H1 (cell line): ENCODE data around the gene IFT122.

ENCODE experiments used
- ATF3 ChIP-seq: IDR thresholded peaks from 2 replicates; pipeline ENCODE4 v1.6.1; 2011; ENCODE audit warnings: low read depth, mild to moderate bottlenecking, low read length; ENCODE audit not compliant: insufficient read depth
- EGR1 ChIP-seq: IDR thresholded peaks from 2 replicates; pipeline ENCODE4 v1.6.1; 2011; ENCODE audit warnings: low read depth, low read length, borderline replicate concordance
- HDAC2 ChIP-seq, 2 experiments: fragments of 300-600 bp in 1 of 2; sonication (generic) in 1 of 2; IDR thresholded peaks; 2 replicates each; pipeline ENCODE4 v1.6.1; 2011 to 2012; ENCODE audit warnings: low read depth in 2 of 2, low read length in 2 of 2, mild to moderate bottlenecking in 2 of 2, moderate library complexity in 2 of 2, borderline replicate concordance in 1 of 2, inconsistent platforms in 1 of 2
- RBBP5 ChIP-seq: IDR thresholded peaks from 2 replicates; pipeline ENCODE4 v1.7.1; 2012; ENCODE audit warnings: low read depth, mild to moderate bottlenecking, inconsistent platforms, low read length, moderate library complexity, borderline replicate concordance
- RFX5 ChIP-seq: IDR thresholded peaks from 2 replicates; pipeline ENCODE4 v1.6.1; 2011; ENCODE audit warnings: low read depth, low read length, improper control_type of control experiment, borderline replicate concordance
- TF ChIP-seq, protein P1 (sequence below), 3 experiments: IDR thresholded peaks; 1 replicate in 2 of 3; 2 replicates in 1 of 3; pipeline versions ENCODE4 v1.5.1 to v1.6.1; 2011; ENCODE audit warnings: low read length in 3 of 3, mild to moderate bottlenecking in 3 of 3, inconsistent platforms in 2 of 3, low read depth in 1 of 3, moderate library complexity in 1 of 3; ENCODE audit not compliant: insufficient read depth in 1 of 3; ENCODE audit errors: control extremely low read depth in 1 of 3

DNA sequence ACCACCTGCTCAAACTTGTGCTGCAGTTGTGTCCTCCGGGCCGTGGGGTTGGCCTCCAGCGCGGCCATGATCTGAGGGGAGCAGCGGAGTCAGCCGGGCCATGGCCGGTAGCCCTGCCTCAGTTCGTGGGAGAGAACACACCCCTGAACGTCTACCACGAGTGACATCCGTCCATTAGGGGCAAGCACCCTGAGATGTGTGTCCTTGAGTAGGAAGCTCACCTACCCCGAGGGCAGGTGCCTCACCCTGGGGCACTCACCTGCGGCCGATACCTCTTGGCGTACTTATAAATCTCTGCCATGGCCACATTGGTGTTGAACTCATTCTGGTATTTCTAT, 116.3 kb downstream of the IFT122 start:
- TF ChIP-seq RBBP5 (no peak), EGR1 (no peak), RFX5 (no peak), HDAC2 (IDR thresholded peaks at IDR 0.05; ENCODE audit: borderline replicate concordance in 1 of 2, low read depth in 2 of 2, low read length in 2 of 2) (no peak), ATF3 (no peak)
- TF ChIP-seq, protein P1, sequence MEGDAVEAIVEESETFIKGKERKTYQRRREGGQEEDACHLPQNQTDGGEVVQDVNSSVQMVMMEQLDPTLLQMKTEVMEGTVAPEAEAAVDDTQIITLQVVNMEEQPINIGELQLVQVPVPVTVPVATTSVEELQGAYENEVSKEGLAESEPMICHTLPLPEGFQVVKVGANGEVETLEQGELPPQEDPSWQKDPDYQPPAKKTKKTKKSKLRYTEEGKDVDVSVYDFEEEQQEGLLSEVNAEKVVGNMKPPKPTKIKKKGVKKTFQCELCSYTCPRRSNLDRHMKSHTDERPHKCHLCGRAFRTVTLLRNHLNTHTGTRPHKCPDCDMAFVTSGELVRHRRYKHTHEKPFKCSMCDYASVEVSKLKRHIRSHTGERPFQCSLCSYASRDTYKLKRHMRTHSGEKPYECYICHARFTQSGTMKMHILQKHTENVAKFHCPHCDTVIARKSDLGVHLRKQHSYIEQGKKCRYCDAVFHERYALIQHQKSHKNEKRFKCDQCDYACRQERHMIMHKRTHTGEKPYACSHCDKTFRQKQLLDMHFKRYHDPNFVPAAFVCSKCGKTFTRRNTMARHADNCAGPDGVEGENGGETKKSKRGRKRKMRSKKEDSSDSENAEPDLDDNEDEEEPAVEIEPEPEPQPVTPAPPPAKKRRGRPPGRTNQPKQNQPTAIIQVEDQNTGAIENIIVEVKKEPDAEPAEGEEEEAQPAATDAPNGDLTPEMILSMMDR (IDR thresholded peaks at IDR 0.05; ENCODE audit: control extremely low read depth in 1 of 3, insufficient read depth in 1 of 3, low read depth in 1 of 3, low read length in 3 of 3), result no peak
